A673 (cell line): ENCODE measurements around the gene P4HTM.

Experiments
- CTCF ChIP-seq: fragments of 300-800, 200-600 bp; sonication (generic); conservative IDR thresholded peaks from 2 replicates; pipeline ENCODE4 v1.5.1; 2017; ENCODE audit warnings: low read depth, mild to moderate bottlenecking, antibody characterized with exemption, low read length, moderate library complexity, mixed read lengths
- EZH2 ChIP-seq: fragments of 200-600 bp; sonication (generic); IDR thresholded peaks from 2 replicates; pipeline ENCODE4 v1.6.1; 2017; ENCODE audit warnings: borderline replicate concordance, low read depth, mild to moderate bottlenecking, mixed read lengths, antibody characterized with exemption, low read length; ENCODE audit not compliant: poor library complexity, severe bottlenecking

- no peak for TF ChIP-seq CTCF
- no peak for TF ChIP-seq EZH2
Observed at GRCh38 chr3:48945891-48946549, 44.0 kb upstream of the P4HTM start.
